Endodermal cell (in vitro differentiated cells): ENCODE data around the gene LRRC39. TPM values are rescaled to one million over a fixed set of nuclear protein-coding genes. Genes with fewer than 3 reads are reported as not detected.

Experiments used
- DNase-seq: peaks from one replicate; pipeline ENCODE4 v3.0.0-alpha.2; 2017
- H3K27ac ChIP-seq: 2 replicates; pipeline ENCODE4 v1.5.1; 2013; ENCODE audit warnings: mild to moderate bottlenecking, low read depth, low read length, moderate library complexity
- H3K27me3 ChIP-seq: 2 replicates; pipeline ENCODE4 v1.6.1; 2013; ENCODE audit warnings: mild to moderate bottlenecking, low read length, moderate library complexity; ENCODE audit not compliant: insufficient read depth, control insufficient read depth, poor library complexity, severe bottlenecking
- H3K36me3 ChIP-seq: 2 replicates; pipeline ENCODE4 v1.7.0; 2013; ENCODE audit warnings: mild to moderate bottlenecking, low read length, moderate library complexity; ENCODE audit not compliant: control insufficient read depth, insufficient read depth
- H3K4me1 ChIP-seq: one replicate; pipeline ENCODE4 v1.7.0; 2013; ENCODE audit warnings: low read length; ENCODE audit not compliant: control insufficient read depth, insufficient read depth
- H3K4me3 ChIP-seq: 2 replicates; pipeline ENCODE4 v1.5.1; 2013; ENCODE audit warnings: mild to moderate bottlenecking, low read length, moderate library complexity
- H3K9ac ChIP-seq: 2 replicates; pipeline ENCODE4 v1.6.1; 2013; ENCODE audit warnings: mild to moderate bottlenecking, low read length, moderate library complexity; ENCODE audit not compliant: poor library complexity, severe bottlenecking; ENCODE audit errors: extremely low read depth
- H3K9me3 ChIP-seq: 2 replicates; pipeline ENCODE4 v1.6.1; 2013; ENCODE audit warnings: mild to moderate bottlenecking, low read length, moderate library complexity; ENCODE audit not compliant: control insufficient read depth
- H3K27ac Mint-ChIP-seq: 2 replicates; pipeline ENCODE4 v1.8.0; 2020; ENCODE audit warnings: mixed read lengths
- H3K27me3 Mint-ChIP-seq: 2 replicates; pipeline ENCODE4 v1.8.0; 2021; ENCODE audit warnings: mild to moderate bottlenecking, mixed read lengths; ENCODE audit not compliant: insufficient read depth
- H3K36me3 Mint-ChIP-seq: 2 replicates; pipeline ENCODE4 v1.8.0; 2020; ENCODE audit warnings: low read depth, mixed read lengths
- H3K4me1 Mint-ChIP-seq: 2 replicates; pipeline ENCODE4 v1.8.0; 2020; ENCODE audit warnings: mixed read lengths
- H3K4me3 Mint-ChIP-seq: 2 replicates; pipeline ENCODE4 v1.8.0; 2020; ENCODE audit warnings: mild to moderate bottlenecking, moderate library complexity, mixed read lengths
- H3K9me3 Mint-ChIP-seq: 2 replicates; pipeline ENCODE4 v1.8.0; 2020; ENCODE audit warnings: mild to moderate bottlenecking, mixed read lengths
- CTCF ChIP-seq: fragments of 200-600 bp; sonication (generic); conservative IDR thresholded peaks from 2 replicates; pipeline ENCODE4 v1.5.0; 2021; ENCODE audit warnings: antibody characterized with exemption, mild to moderate bottlenecking
- WGBS, 2 experiments: methylation state at CpG; one replicate each; pipeline versions ENCODE4 v1.1.5 to v1.1.7; 2013; ENCODE audit warnings: missing lambda C conversion rate in 2 of 2, mixed read lengths in 1 of 2; ENCODE audit not compliant: insufficient coverage in 1 of 2, insufficient read length in 1 of 2; 5-methylcytosine and 5-hydroxymethylcytosine counted together
- long read RNA-seq, 4 experiments: library from polyadenylated mRNA in 2 of 4; library from RNA in 1 of 4; library from capped mRNA in 1 of 4; stranded (forward) in 3 of 4; unstranded in 1 of 4; transcript quantifications; one replicate each; pipeline ENCODE4 v2.0.0, GENCODE V29; 2020 to 2021; ENCODE audit warnings: inconsistent platforms in 1 of 4
- polyA plus RNA-seq, 2 experiments: library from polyadenylated mRNA; stranded (reverse); fragments of 50-300 nt; gene quantifications; one replicate each; pipeline ENCODE4 v1.2.3, GENCODE V29; 2013
- total RNA-seq, 2 donors: library from RNA; stranded (reverse); fragmentation: NEBNext Ultra II Directional in 1 of 2; extraction: Animal tissue kit (Norgen Biotek cat#: 25700) in 1 of 2; gene quantifications; 2 replicates in 1 of 2; 3 replicates in 1 of 2; pipeline ENCODE4 v1.2.1, GENCODE V29; 2021

Gene LRRC39
- total RNA-seq: under 1 TPM; 0.24 to 0.84 TPM
- polyA plus RNA-seq (2013, experiment 1 of 2): 1.2 TPM
- 1.2 TPM for polyA plus RNA-seq (2013, experiment 2 of 2)
- long read RNA-seq, experiment 1: 0 reads
- long read RNA-seq, experiment 2: 0 reads
- long read RNA-seq, experiment 3: 0 reads
- long read RNA-seq, experiment 4: 0 reads

- Mint-ChIP-seq H3K9me3 (no peaks in the 10 kb centered on the region), H3K4me3 (no peak within 1 kb of the TSS)
Measured at GRCh38 chr1:100178091-100178490, at the start of gene LRRC39. Gene LRRC39, minus strand, starts transcription at chr1:100178256. Its CDS starts 9,740 bp downstream, at chr1:100168516.

GRCh38 chr1:100222428-100222827 is 44.4 kb upstream of the LRRC39 start:
- Mint-ChIP-seq H3K36me3 (peaks cover 24% of the 10 kb centered on the region), H3K4me3 (no peak overlapping the region), H3K27ac (no peak overlapping the region), H3K9me3 (no peaks in the 10 kb centered on the region), H3K27me3 (no peaks in the 10 kb centered on the region), H3K4me1 (peaks cover 9% of the 10 kb centered on the region)
- Histone ChIP-seq H3K9me3 (no peaks in the 10 kb centered on the region), H3K27ac (no peak overlapping the region), H3K36me3 (peaks cover 23% of the 10 kb centered on the region), H3K4me3 (no peak overlapping the region), H3K27me3 (no peaks in the 10 kb centered on the region), H3K4me1 (no peaks in the 10 kb centered on the region), H3K9ac (no peak overlapping the region)
- TF ChIP-seq CTCF: no peak
- DNase-seq: no peak

More at GRCh38 chr1:100178091-100178490, at the start of gene LRRC39:
- H3K9me3 ChIP-seq: no peaks in the 10 kb centered on the region
- Mint-ChIP-seq H3K4me1 (no peaks in the 10 kb centered on the region), H3K27me3 (no peaks in the 10 kb centered on the region), H3K36me3 (no peaks in the 10 kb centered on the region), H3K27ac (no peak within 1 kb of the TSS)
- TF ChIP-seq CTCF: no peak
- 76% methylated on average over 5 of the region's 5 CpGs; no CpG with 5 or more reads in 1 of the 2 experiments for WGBS, 2 experiments
- H3K27ac ChIP-seq: no peak within 1 kb of the TSS
- no peak for DNase-seq
- no peaks in the 10 kb centered on the region for H3K36me3 ChIP-seq
- H3K4me1 ChIP-seq: no peaks in the 10 kb centered on the region
- H3K27me3 ChIP-seq: no peaks in the 10 kb centered on the region
- no peak within 1 kb of the TSS for H3K9ac ChIP-seq
- H3K4me3 ChIP-seq: no peak within 1 kb of the TSS

GRCh38 chr1:100219883-100220282 is 41.8 kb upstream of the LRRC39 start:
- no peaks in the 10 kb centered on the region for H3K4me1 ChIP-seq
- H3K27me3 Mint-ChIP-seq: no peaks in the 10 kb centered on the region
- H3K36me3 ChIP-seq: peaks cover 33% of the 10 kb centered on the region
- H3K27ac ChIP-seq: no peak overlapping the region
- no peak for TF ChIP-seq CTCF
- 95% methylated on average over 2 of the region's 2 CpGs; no CpG with 5 or more reads in 1 of the 2 experiments for WGBS, 2 experiments
- H3K4me1 Mint-ChIP-seq: peaks cover 9% of the 10 kb centered on the region
- H3K4me3 Mint-ChIP-seq: no peak overlapping the region
- no peaks in the 10 kb centered on the region for H3K27me3 ChIP-seq
- no peak overlapping the region for H3K4me3 ChIP-seq
- peaks cover 27% of the 10 kb centered on the region for H3K36me3 Mint-ChIP-seq
- H3K9me3 Mint-ChIP-seq: no peaks in the 10 kb centered on the region
- DNase-seq: no peak
- no peak overlapping the region for H3K9ac ChIP-seq
- H3K27ac Mint-ChIP-seq: peak overlapping the region; percentile 62
- H3K9me3 ChIP-seq: no peaks in the 10 kb centered on the region
